C1 segment of cervical spinal cord (tissue), 14 donors: ENCODE measurements around the gene DCAF12.

Experiments used
- DNase-seq, 14 donors: peaks; one replicate each; lab custom pipeline; 2025; lab: John Stamatoyannopoulos, UW

Gene DCAF12

GRCh38 chr9:34125681-34126206, 754 bp downstream of the DCAF12 start:
- DNase-seq: peak in 2 of 14 donors; percentile 22 to 36

GRCh38 chr9:34124926-34125325, 1.6 kb downstream of the DCAF12 start:
- DNase-seq: no peak

GRCh38 chr9:34124099-34124498, 2.4 kb downstream of the DCAF12 start:
- peak in 1 of 14 donors; percentile 9 for DNase-seq

- DNase-seq: peak in 5 of 14 donors; percentile 6 to 34 (median 20)
Measured at GRCh38 chr9:34123682-34124081, 2.8 kb downstream of the DCAF12 start.

GRCh38 chr9:34121996-34122395, 4.5 kb downstream of the DCAF12 start:
- no peak for DNase-seq

GRCh38 chr9:34119713-34120112, 6.8 kb downstream of the DCAF12 start:
- DNase-seq: no peak

- DNase-seq: peak in 2 of 14 donors; percentile 6 to 56
Measured at GRCh38 chr9:34114436-34114835, 12.1 kb downstream of the DCAF12 start.

- DNase-seq: no peak
Measured at GRCh38 chr9:34106110-34106509, 20.4 kb downstream of the DCAF12 start.

- no peak for DNase-seq
Measured at GRCh38 chr9:34102796-34103195, 23.7 kb downstream of the DCAF12 start.

- no peak for DNase-seq
Measured at GRCh38 chr9:34098307-34098706, 28.2 kb downstream of the DCAF12 start.

GRCh38 chr9:34097865-34098264, 28.6 kb downstream of the DCAF12 start:
- no peak for DNase-seq

GRCh38 chr9:34096751-34097150, 29.7 kb downstream of the DCAF12 start:
- DNase-seq: no peak

- no peak for DNase-seq
Measured at GRCh38 chr9:34093578-34093977, 32.9 kb downstream of the DCAF12 start.

GRCh38 chr9:34089311-34089710, 37.2 kb downstream of the DCAF12 start:
- DNase-seq: peak in 5 of 14 donors; percentile 1 to 11 (median 5)

- DNase-seq: peak in 1 of 14 donors; percentile 0
Measured at GRCh38 chr9:34087370-34087769, 39.1 kb downstream of the DCAF12 start.

- DNase-seq: no peak
Measured at GRCh38 chr9:34086864-34087263, 39.6 kb downstream of the DCAF12 start.

- DNase-seq: peak in 9 of 14 donors; percentile 1 to 34 (median 15)
Measured at GRCh38 chr9:34085581-34086500, 40.7 kb downstream of the DCAF12 start.

GRCh38 chr9:34084562-34084961, 41.9 kb downstream of the DCAF12 start:
- DNase-seq: peak in 11 of 14 donors; percentile 3 to 74 (median 40)

GRCh38 chr9:34079181-34079580, 47.3 kb downstream of the DCAF12 start:
- DNase-seq: no peak

GRCh38 chr9:34072868-34073590, 53.5 kb downstream of the DCAF12 start:
- no peak for DNase-seq

GRCh38 chr9:34072410-34072809, 54.1 kb downstream of the DCAF12 start:
- DNase-seq: no peak

GRCh38 chr9:34070606-34071324, 55.7 kb downstream of the DCAF12 start:
- DNase-seq: peak in 1 of 14 donors; percentile 15
